Endothelial cell of umbilical vein (primary cell): ENCODE results near the gene RGS10. TPM values are rescaled to one million over a fixed set of nuclear protein-coding genes. Genes with fewer than 3 reads are reported as not detected.

ENCODE experiments used
- BruUV-seq: library from RNA; stranded (reverse); fragments of 400-500 nt; replicated peaks from 2 replicates; lab custom pipeline; 2021; lab: Mats Ljungman, UMichigan
- CTCF ChIA-PET: fragments of 300-600, 350-600 bp; sonication (Branson Sonifier 250); formaldehyde crosslinking; loops from one replicate; lab custom pipeline; 2021; ENCODE audit warnings: antibody characterized with exemption, inconsistent platforms; lab: Charles Lee
- POLR2A ChIA-PET: fragments of 300-600, 350-600 bp; sonication (Branson Sonifier 250); formaldehyde crosslinking; loops from one replicate; lab custom pipeline; 2021; ENCODE audit warnings: antibody characterized with exemption, inconsistent platforms; lab: Charles Lee
- DNase-seq: peaks from one replicate; pipeline ENCODE4 v3.0.0-alpha.2; 2011; ENCODE audit warnings: low read depth, low spot score
- FAIRE-seq: peaks from 2 replicates; lab custom pipeline; 2011; peaks lifted over from hg19 to GRCh38; lab: Jason Lieb, UNC
- H2AFZ ChIP-seq: 2 replicates; pipeline ENCODE4 v1.6.0; 2012; ENCODE audit warnings: low read depth, low read length, control low read depth, inconsistent platforms
- H3K27ac ChIP-seq: 2 replicates; pipeline ENCODE4 v1.5.1; 2011; ENCODE audit warnings: low read depth, mild to moderate bottlenecking, control low read depth, low read length, moderate library complexity; ENCODE audit not compliant: insufficient read depth
- H3K27me3 ChIP-seq, 2 experiments: 2 replicates each; pipeline versions ENCODE4 v1.6.0 to v1.6.1; 2011; ENCODE audit warnings: low read length in 2 of 2, mixed read lengths in 1 of 2; ENCODE audit not compliant: control insufficient read depth in 2 of 2, insufficient read depth in 2 of 2
- H3K36me3 ChIP-seq, 2 experiments: 2 replicates in 1 of 2; 3 replicates in 1 of 2; pipeline ENCODE4 v1.5.1; 2011; ENCODE audit warnings: low read length in 2 of 2, mild to moderate bottlenecking in 1 of 2, moderate library complexity in 1 of 2; ENCODE audit not compliant: control insufficient read depth in 2 of 2, insufficient read depth in 2 of 2; ENCODE audit errors: extremely low read depth in 1 of 2
- H3K4me1 ChIP-seq: 3 replicates; pipeline ENCODE4 v1.5.1; 2011; ENCODE audit warnings: mild to moderate bottlenecking, low read length; ENCODE audit not compliant: control insufficient read depth, insufficient read depth; ENCODE audit errors: extremely low read depth
- H3K4me2 ChIP-seq: 2 replicates; pipeline ENCODE4 v1.6.1; 2011; ENCODE audit warnings: low read length, control low read depth, mixed read lengths; ENCODE audit not compliant: insufficient read depth
- H3K4me3 ChIP-seq, 3 experiments: fragments of 200-600 bp in 1 of 3; sonication (generic), shearing (Covaris generic) in 1 of 3; replicated peaks in 1 of 3; 2 replicates each; pipeline ENCODE4 v1.5.1; 2011 to 2016; ENCODE audit warnings: control low read depth in 3 of 3, low read length in 3 of 3, mild to moderate bottlenecking in 2 of 3, inconsistent platforms in 1 of 3, low read depth in 1 of 3, moderate library complexity in 1 of 3; ENCODE audit not compliant: insufficient read depth in 1 of 3
- H3K79me2 ChIP-seq: 2 replicates; pipeline ENCODE4 v1.6.0; 2012; ENCODE audit warnings: low read length, inconsistent platforms; ENCODE audit not compliant: control insufficient read depth, insufficient read depth
- H3K9ac ChIP-seq: replicated peaks from 2 replicates; pipeline ENCODE3; 2011; ENCODE audit warnings: low read length, control low read depth; ENCODE audit not compliant: insufficient read depth; ENCODE audit errors: extremely low read depth
- H3K9me1 ChIP-seq: replicated peaks from 3 replicates; pipeline ENCODE4 v1.6.0; 2011; ENCODE audit warnings: mild to moderate bottlenecking, low read length; ENCODE audit not compliant: control insufficient read depth, insufficient read depth; ENCODE audit errors: extremely low read depth
- H3K9me3 ChIP-seq: replicated peaks from 2 replicates; pipeline ENCODE4 v1.5.1; 2012; ENCODE audit warnings: low read length, inconsistent platforms; ENCODE audit not compliant: control insufficient read depth, insufficient read depth
- H4K20me1 ChIP-seq: replicated peaks from 2 replicates; pipeline ENCODE3; 2011; ENCODE audit warnings: mild to moderate bottlenecking, low read length; ENCODE audit not compliant: control insufficient read depth, insufficient read depth; ENCODE audit errors: extremely low read depth
- EZH2 ChIP-seq: IDR thresholded peaks from 2 replicates; pipeline ENCODE4 v1.6.1; 2012; ENCODE audit warnings: borderline replicate concordance, low read depth, mild to moderate bottlenecking, moderate library complexity, low read length, inconsistent platforms; ENCODE audit not compliant: severe bottlenecking
- FOS ChIP-seq: IDR thresholded peaks from 2 replicates; pipeline ENCODE4 v1.6.1; 2011; ENCODE audit warnings: mild to moderate bottlenecking, low read length, moderate library complexity, borderline replicate concordance; ENCODE audit not compliant: insufficient read depth
- GATA2 ChIP-seq: IDR thresholded peaks from 2 replicates; pipeline ENCODE4 v1.7.0; 2011; ENCODE audit warnings: low read depth, mild to moderate bottlenecking, moderate library complexity, mixed read lengths, low read length; ENCODE audit not compliant: insufficient read length, insufficient read depth
- JUN ChIP-seq: IDR thresholded peaks from 2 replicates; pipeline ENCODE4 v1.6.1; 2011; ENCODE audit warnings: borderline replicate concordance, low read depth; ENCODE audit not compliant: insufficient read length, insufficient read depth
- MYC ChIP-seq: IDR thresholded peaks from one replicate; pipeline ENCODE4 v1.6.1; 2011; ENCODE audit warnings: mild to moderate bottlenecking, low read depth, low read length
- POLR2A ChIP-seq: IDR thresholded peaks from 2 replicates; pipeline ENCODE4 v1.6.1; 2012; ENCODE audit warnings: low read depth, mild to moderate bottlenecking, control low read depth, low read length
- POLR2AphosphoS5 ChIP-seq: IDR thresholded peaks from 2 replicates; pipeline ENCODE4 v1.6.1; 2012; ENCODE audit warnings: low read depth, mild to moderate bottlenecking, control low read depth, low read length, moderate library complexity; ENCODE audit not compliant: insufficient read depth
- dilution Hi-C: fragments of 300-500 bp; cut with MboI; formaldehyde crosslinking; loops from one replicate; pipeline ENCODE4 v1.15.0; 2019; ENCODE audit warnings: low sequenced_read_pairs; ENCODE audit not compliant: extremely low pct_ligation_motif_present
- intact Hi-C: fragments of 100-400 bp; cut with micrococcal nuclease; formaldehyde crosslinking; loops from one replicate; pipeline ENCODE4 v1.10.0; 2022
- polyA plus RNA-seq, 4 experiments: library from polyadenylated mRNA; depleted of rRNA in 3 of 4; stranded (reverse) in 3 of 4; unstranded in 1 of 4; fragments of >200 nt; gene quantifications; 2 replicates each; pipeline versions ENCODE4 v1.2.1 to v1.2.3, GENCODE V29; 2011 to 2012; ENCODE audit warnings: missing spikeins in 1 of 4
- total RNA-seq: library from RNA; stranded (reverse); gene quantifications from 2 replicates; pipeline ENCODE4 v1.2.3, GENCODE V29; 2021
- TF ChIP-seq, protein P1 (sequence below), 2 donors: IDR thresholded peaks; 1 replicate in 1 of 2; 2 replicates in 1 of 2; pipeline ENCODE4 v1.5.1; 2011; ENCODE audit warnings: low read length in 2 of 2, mild to moderate bottlenecking in 2 of 2, moderate library complexity in 2 of 2, control low read depth in 1 of 2, inconsistent platforms in 1 of 2, low read depth in 1 of 2; ENCODE audit not compliant: insufficient read depth in 1 of 2; ENCODE audit errors: extremely low read depth in 1 of 2
- TF ChIP-seq, protein P2 (sequence below): IDR thresholded peaks from 2 replicates; pipeline ENCODE4 v1.6.1; 2011; ENCODE audit not compliant: insufficient read depth, insufficient read length

RGS10 gene
- total and polyA plus RNA-seq, 2 donors (not counting 3 experiments of a cell fraction or from before 2014, with no cell fraction given), result 7.8 to 22.4 TPM

DNA sequence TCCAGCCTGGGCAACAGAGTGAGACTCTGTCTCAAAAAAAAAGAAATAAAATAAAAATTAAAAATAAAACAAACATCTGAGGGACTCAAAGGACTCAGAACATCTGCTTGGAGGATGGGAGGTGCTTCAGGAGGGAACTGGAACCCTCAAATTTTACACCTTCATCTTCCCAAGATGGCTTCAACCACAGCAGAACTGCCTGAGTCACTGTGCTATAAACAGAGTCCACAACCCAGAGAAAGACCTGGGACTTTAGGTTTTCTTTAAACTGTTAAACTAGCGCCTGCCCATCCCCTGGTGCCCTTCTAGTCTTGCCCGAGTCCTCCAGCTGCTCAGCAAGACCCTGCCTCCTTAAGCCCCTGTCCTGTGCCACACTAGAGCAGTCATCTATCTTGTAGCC, 40.8 kb downstream of the RGS10 start:
- no peak overlapping the region for H2AFZ ChIP-seq
- intact Hi-C loops (no loop called here), dilution Hi-C loops (no loop called here)
- no peaks in the 10 kb centered on the region for H3K36me3 ChIP-seq
- H3K27ac ChIP-seq, result no peak overlapping the region
- no peaks in the 10 kb centered on the region for H4K20me1 ChIP-seq
- H3K27me3 ChIP-seq, result no peaks in the 10 kb centered on the region
- FAIRE-seq (no peak), DNase-seq (no peak)
- H3K79me2 ChIP-seq, result no peaks in the 10 kb centered on the region
- H3K4me1 ChIP-seq, result no peaks in the 10 kb centered on the region
- no peaks in the 10 kb centered on the region for H3K9me3 ChIP-seq
- H3K9ac ChIP-seq, result no peak overlapping the region
- no peaks in the 10 kb centered on the region for H3K9me1 ChIP-seq
- H3K4me2 ChIP-seq, result no peak overlapping the region
- CTCF ChIA-PET, result no interaction called here
- no TSS peak for BruUV-seq
- no peak overlapping the region for H3K4me3 ChIP-seq
- no peak for TF ChIP-seq POLR2AphosphoS5
- TF ChIP-seq, protein P1, sequence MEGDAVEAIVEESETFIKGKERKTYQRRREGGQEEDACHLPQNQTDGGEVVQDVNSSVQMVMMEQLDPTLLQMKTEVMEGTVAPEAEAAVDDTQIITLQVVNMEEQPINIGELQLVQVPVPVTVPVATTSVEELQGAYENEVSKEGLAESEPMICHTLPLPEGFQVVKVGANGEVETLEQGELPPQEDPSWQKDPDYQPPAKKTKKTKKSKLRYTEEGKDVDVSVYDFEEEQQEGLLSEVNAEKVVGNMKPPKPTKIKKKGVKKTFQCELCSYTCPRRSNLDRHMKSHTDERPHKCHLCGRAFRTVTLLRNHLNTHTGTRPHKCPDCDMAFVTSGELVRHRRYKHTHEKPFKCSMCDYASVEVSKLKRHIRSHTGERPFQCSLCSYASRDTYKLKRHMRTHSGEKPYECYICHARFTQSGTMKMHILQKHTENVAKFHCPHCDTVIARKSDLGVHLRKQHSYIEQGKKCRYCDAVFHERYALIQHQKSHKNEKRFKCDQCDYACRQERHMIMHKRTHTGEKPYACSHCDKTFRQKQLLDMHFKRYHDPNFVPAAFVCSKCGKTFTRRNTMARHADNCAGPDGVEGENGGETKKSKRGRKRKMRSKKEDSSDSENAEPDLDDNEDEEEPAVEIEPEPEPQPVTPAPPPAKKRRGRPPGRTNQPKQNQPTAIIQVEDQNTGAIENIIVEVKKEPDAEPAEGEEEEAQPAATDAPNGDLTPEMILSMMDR (IDR thresholded peaks at IDR 0.05; ENCODE audit: extremely low read depth in 1 of 2, insufficient read depth in 1 of 2, low read depth in 1 of 2, low read length in 2 of 2), result no peak
- no peak for TF ChIP-seq GATA2
- TF ChIP-seq, protein P2, sequence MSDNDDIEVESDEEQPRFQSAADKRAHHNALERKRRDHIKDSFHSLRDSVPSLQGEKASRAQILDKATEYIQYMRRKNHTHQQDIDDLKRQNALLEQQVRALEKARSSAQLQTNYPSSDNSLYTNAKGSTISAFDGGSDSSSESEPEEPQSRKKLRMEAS, result no peak
- TF ChIP-seq MYC, result no peak
- TF ChIP-seq JUN, result no peak
- TF ChIP-seq FOS, result no peak
- no peak for TF ChIP-seq EZH2
- TF ChIP-seq POLR2A, result no peak
- POLR2A ChIA-PET, result no interaction called here
